Measurements from ENCODE around the gene MBOAT1.

The MBOAT1 gene

DNA sequence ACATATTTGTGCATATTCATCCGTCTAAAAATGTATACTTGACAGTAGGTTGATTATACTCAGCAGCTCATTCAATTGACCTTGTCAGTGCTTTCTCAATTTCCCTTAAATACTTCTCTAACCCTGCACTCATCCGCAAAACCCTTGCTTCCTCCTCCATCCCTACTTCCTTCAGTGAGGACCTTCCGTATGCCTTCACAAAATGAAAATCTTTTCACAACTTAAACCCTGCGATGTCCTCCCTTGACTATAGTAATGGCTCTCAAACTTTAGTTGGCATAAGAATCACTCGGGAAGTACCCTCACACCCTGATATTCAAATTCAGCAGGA is 5.2 kb downstream of the MBOAT1 start:
- Mint-ChIP-seq H3K9me3 (no peaks in the 10 kb centered on the region), H3K36me3 (ENCODE audit: insufficient read depth) (peaks cover 11% of the 10 kb centered on the region), H3K4me1 (peaks cover 65% of the 10 kb centered on the region), H3K4me3 (peak overlapping the region; percentile 79), H3K27me3 (no peaks in the 10 kb centered on the region), H3K27ac (ENCODE audit: low read depth) (peak overlapping the region; percentile 87)
- ATAC-seq (replicated peaks; ENCODE audit: extremely low read depth, poor library complexity, severe bottlenecking) (no peak), DNase-seq (ENCODE audit: low spot score in 2 of 2) (no peak)

DNA sequence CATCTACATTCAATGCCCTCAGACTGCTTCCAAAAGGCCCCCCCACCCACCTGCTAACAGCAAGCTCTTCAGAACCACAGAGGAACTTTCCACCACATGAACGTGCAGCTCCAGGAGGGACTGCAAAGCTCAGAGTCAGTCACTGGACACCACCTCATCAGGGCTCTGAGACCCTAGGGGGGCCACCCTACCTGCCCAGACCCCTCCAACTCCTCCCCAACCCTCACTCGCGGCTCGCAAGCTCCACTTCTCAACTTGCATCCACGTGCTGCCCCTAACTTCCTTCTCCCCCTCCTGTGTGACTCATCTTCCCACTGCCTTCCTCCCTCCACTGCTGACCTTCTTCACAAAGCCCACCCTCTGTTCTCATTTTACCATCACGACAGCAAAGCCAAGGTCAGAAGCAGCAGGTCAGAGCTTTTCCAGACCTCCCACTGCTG is 6.5 kb downstream of the MBOAT1 start:
- Mint-ChIP-seq H3K36me3 (ENCODE audit: insufficient read depth) (peaks cover 5% of the 10 kb centered on the region), H3K4me1 (peaks cover 58% of the 10 kb centered on the region), H3K27ac (ENCODE audit: low read depth) (peak overlapping the region; percentile 87), H3K4me3 (peak overlapping the region; percentile 79), H3K27me3 (no peaks in the 10 kb centered on the region), H3K9me3 (no peaks in the 10 kb centered on the region)
- DNase-seq (ENCODE audit: low spot score in 2 of 2) = no peak
- no peak for ATAC-seq (replicated peaks; ENCODE audit: extremely low read depth, poor library complexity, severe bottlenecking)

DNA sequence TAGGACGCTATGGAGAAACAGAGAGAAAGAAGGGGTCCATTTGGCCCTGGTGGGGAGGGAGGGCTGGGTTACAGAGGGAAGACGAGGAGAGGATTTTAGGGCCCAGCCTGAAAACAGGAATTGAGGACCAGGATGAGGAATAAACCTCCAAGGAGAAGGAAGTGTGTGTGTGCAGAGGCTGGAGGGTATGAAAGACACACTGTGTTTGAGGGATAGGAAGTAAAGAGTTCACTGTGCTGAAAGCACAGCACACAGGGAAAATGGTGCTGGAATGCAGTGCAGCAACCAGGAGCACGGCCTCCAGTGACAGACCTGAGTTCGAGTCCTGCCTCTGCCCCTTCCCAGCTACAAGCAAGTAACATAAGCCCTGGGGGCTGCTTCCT is 7.8 kb downstream of the MBOAT1 start:
- no peak for ATAC-seq (replicated peaks; ENCODE audit: extremely low read depth, poor library complexity, severe bottlenecking)
- Mint-ChIP-seq H3K27me3 (no peaks in the 10 kb centered on the region), H3K4me3 (peak overlapping the region; percentile 79), H3K9me3 (no peaks in the 10 kb centered on the region), H3K4me1 (peaks cover 53% of the 10 kb centered on the region), H3K27ac (ENCODE audit: low read depth) (peak overlapping the region; percentile 87), H3K36me3 (ENCODE audit: insufficient read depth) (peaks cover 5% of the 10 kb centered on the region)
- DNase-seq (ENCODE audit: low spot score in 2 of 2) = no peak

DNA sequence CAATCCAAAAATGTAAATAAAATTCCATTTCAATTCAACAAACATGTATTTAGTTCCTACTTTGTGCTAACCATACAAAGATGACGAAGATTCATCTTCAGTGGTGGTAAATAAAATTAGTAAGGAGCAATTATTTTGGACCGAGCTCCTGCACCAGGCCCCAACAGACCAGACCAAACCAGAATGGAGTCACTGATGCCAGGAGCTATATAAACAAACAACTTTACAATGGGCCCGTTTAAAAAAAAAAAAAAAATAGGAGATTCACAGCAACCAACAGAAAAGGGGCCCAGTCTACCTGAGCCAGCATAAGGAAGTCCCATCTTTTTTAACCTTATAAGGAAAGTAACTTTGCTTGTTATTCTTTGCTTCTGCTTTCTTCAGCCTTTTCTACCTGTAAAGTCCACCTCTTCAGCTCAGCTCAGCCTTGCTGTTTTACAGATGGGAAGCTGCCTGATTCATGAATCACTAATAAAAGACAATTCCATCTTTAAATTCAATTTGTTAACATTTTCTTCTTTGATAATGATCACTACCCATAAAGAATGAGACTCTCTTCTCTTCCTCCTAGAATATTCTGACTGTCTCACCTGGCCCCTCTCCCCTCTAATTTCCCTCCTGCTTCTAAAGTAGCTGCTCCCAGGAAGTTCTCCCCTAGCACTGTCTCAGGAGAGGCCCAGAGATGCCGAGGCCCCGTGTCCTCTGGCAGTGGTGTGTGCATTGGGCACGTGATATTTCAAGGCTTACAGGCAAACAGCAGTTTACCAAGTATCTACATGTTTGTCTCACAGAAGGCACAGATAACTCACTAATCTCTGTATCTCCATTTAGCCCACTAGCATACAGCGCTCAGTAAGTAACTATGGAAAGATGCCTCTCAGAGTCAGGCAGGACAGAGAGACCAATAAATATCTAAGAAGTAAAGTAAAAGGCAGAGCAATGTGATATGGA is 8.4 kb downstream of the MBOAT1 start:
- peak overlapping the region; percentile 87 for H3K27ac Mint-ChIP-seq (ENCODE audit: low read depth)
- peak overlapping the region; percentile 79 for H3K4me3 Mint-ChIP-seq

DNA sequence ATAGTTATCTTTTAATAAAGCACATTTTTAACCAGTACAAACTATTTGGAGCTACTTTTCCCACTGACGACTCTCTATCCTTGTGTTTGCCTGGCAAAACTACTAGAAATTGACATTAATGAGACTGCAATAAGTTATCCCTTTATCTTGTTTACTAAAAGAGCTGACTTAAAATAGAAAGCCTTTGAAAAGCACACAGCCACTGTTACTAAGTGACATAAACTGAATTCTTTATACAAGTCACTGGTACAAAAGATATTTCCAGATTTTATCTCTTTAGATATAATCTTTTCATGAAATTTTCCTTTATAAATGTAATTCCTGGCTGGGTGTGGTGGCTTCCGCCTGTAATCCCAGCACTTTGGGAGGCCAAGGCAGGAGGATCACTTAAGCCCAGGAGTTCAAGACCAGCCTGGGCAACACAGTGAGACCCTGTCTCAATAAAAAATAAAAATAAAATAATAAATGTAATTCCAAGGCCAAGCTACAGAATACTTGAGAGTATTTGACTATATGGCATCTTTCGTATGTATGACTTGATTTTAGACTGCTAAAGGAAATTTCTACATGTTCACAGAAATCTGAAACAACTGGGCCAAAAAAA is 9.5 kb downstream of the MBOAT1 start:
- Mint-ChIP-seq H3K4me1 (peaks cover 53% of the 10 kb centered on the region), H3K9me3 (no peaks in the 10 kb centered on the region), H3K4me3 (no peak overlapping the region), H3K27me3 (no peaks in the 10 kb centered on the region), H3K27ac (ENCODE audit: low read depth) (peak overlapping the region; percentile 54), H3K36me3 (ENCODE audit: insufficient read depth) (peaks cover 7% of the 10 kb centered on the region)
- DNase-seq (ENCODE audit: low spot score in 2 of 2) (no peak), ATAC-seq (replicated peaks; ENCODE audit: extremely low read depth, poor library complexity, severe bottlenecking) (no peak)

More for the DNA sequence above, 8.4 kb downstream of the MBOAT1 start:
- DNase-seq (ENCODE audit: low spot score in 2 of 2) (no peak), ATAC-seq (replicated peaks; ENCODE audit: extremely low read depth, poor library complexity, severe bottlenecking) (no peak)
- H3K9me3 Mint-ChIP-seq = no peaks in the 10 kb centered on the region
- peaks cover 53% of the 10 kb centered on the region for H3K4me1 Mint-ChIP-seq
- peaks cover 5% of the 10 kb centered on the region for H3K36me3 Mint-ChIP-seq (ENCODE audit: insufficient read depth)
- no peaks in the 10 kb centered on the region for H3K27me3 Mint-ChIP-seq

DNA sequence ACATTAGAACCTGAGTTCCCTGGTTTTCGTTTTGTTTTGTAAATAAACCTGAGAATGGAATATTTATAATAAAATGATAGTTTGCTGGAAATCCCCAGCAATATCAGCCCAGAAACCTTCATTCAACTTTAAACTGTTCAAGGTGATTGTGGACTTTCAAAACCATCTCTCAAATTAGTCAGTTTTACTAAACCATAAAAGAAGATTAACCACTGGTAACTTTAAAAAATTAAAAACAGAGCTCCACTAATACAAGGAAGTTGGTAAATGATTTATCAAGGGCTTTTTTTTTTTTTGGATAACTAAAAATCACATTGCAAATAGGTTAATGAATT is 10.0 kb downstream of the MBOAT1 start:
- H3K9me3 Mint-ChIP-seq = no peaks in the 10 kb centered on the region
- H3K36me3 Mint-ChIP-seq (ENCODE audit: insufficient read depth) = peaks cover 7% of the 10 kb centered on the region
- DNase-seq (ENCODE audit: low spot score in 2 of 2) (no peak), ATAC-seq (replicated peaks; ENCODE audit: extremely low read depth, poor library complexity, severe bottlenecking) (no peak)
- peaks cover 56% of the 10 kb centered on the region for H3K4me1 Mint-ChIP-seq
- H3K4me3 Mint-ChIP-seq = no peak overlapping the region
- no peaks in the 10 kb centered on the region for H3K27me3 Mint-ChIP-seq
- peak overlapping the region; percentile 54 for H3K27ac Mint-ChIP-seq (ENCODE audit: low read depth)

DNA sequence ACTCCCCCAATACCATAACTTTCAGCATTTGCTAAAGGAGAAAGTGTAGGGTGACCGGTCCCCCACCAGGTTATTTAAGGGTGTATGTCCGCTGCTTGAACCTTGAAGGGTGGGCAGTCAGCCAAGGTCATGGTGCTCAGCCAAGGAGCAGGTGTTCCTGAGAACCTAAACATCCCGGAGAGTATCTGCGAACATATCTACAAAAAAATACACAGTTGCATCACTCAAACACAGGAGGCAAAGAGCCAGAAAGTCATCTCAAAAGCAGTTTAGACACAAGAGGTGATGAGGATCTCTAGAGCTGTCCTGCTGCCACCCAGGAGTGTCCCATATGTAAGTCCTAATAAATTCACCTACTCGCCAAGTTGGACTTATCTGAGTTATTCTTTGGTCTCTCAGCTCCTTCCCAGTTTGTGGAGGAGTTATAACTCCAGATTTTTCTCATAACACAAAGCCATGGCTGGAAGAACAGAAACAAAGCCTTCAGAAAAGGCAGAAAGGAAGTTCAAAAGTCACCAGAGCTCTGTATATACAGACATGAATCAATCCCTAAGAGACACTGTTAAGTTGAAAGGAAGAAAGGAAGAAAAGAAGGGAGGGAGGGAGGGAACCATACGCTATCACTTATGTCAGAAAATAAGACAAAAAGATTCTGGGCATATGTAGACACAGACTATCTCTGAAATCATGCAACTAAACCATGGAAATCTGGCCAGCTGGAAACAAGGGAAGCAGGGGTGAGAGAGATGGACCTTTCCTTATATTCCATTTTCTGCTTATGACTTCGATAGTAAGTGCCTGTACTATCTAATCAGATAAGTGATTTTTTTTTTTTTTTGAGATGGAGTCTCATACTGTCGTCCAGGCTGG is 11.3 kb downstream of the MBOAT1 start:
- Mint-ChIP-seq H3K36me3 (ENCODE audit: insufficient read depth) (peaks cover 8% of the 10 kb centered on the region), H3K27ac (ENCODE audit: low read depth) (peak overlapping the region; percentile 56), H3K9me3 (no peaks in the 10 kb centered on the region), H3K4me3 (no peak overlapping the region), H3K27me3 (no peaks in the 10 kb centered on the region), H3K4me1 (peaks cover 44% of the 10 kb centered on the region)
- no peak for DNase-seq (ENCODE audit: low spot score in 2 of 2)
- ATAC-seq (replicated peaks; ENCODE audit: extremely low read depth, poor library complexity, severe bottlenecking) = no peak

DNA sequence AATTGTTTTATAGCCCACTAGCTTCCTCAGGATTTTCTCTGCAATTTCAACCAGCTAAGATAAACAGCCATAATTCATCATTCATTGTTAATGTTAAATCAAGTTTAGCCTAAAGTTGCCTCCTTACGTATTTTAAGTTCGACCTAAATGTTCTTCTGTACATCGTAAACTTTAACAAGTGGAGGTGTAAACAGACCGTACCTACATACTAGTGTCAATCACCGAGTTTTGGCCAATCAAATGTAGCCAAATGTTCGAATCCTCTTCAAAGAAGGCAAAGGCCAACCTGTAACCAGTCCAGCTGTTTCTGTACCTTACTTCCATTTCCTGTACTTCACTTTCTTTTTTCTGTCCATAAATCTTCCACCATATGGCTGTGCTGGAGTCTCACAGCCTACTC is 13.5 kb downstream of the MBOAT1 start:
- DNase-seq (ENCODE audit: low spot score in 2 of 2) = no peak
- Mint-ChIP-seq H3K4me1 (peaks cover 31% of the 10 kb centered on the region), H3K9me3 (no peaks in the 10 kb centered on the region), H3K4me3 (no peak overlapping the region), H3K36me3 (ENCODE audit: insufficient read depth) (peaks cover 7% of the 10 kb centered on the region), H3K27me3 (no peaks in the 10 kb centered on the region), H3K27ac (ENCODE audit: low read depth) (no peak overlapping the region)
- no peak for ATAC-seq (replicated peaks; ENCODE audit: extremely low read depth, poor library complexity, severe bottlenecking)

DNA sequence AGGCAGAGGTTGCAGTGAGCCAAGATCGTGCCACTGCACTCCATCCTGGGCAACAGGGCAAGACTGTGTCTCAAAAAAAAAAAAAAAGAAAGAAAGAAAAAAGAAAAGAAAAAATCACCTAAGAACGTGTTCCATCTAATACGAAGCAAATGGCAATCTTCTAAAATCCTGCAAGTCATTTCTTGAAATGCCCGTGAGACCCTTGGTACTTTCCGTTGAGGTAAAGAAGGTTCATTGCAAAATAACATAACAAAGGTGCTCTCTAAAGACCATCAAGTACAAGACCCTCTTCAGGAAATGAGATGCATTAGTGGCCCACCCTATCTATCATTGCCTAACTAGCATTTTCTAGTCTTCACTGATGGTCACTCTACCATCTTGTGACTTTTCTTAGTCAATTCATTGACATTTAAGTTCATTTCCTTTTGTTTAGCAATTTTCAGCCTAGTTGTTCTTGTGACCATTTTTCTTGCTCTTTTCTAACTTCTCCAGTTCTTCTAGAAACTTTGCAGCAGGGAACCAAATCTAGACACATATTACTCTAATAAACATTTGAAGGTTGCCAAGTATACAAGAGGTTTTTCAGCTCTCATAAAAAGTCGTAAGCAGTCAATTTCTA is 14.0 kb downstream of the MBOAT1 start:
- Mint-ChIP-seq H3K27me3 (no peaks in the 10 kb centered on the region), H3K9me3 (no peaks in the 10 kb centered on the region), H3K4me1 (peaks cover 28% of the 10 kb centered on the region), H3K27ac (ENCODE audit: low read depth) (no peak overlapping the region), H3K36me3 (ENCODE audit: insufficient read depth) (peaks cover 7% of the 10 kb centered on the region), H3K4me3 (no peak overlapping the region)
- DNase-seq (ENCODE audit: low spot score in 2 of 2) (no peak), ATAC-seq (replicated peaks; ENCODE audit: extremely low read depth, poor library complexity, severe bottlenecking) (no peak)

DNA sequence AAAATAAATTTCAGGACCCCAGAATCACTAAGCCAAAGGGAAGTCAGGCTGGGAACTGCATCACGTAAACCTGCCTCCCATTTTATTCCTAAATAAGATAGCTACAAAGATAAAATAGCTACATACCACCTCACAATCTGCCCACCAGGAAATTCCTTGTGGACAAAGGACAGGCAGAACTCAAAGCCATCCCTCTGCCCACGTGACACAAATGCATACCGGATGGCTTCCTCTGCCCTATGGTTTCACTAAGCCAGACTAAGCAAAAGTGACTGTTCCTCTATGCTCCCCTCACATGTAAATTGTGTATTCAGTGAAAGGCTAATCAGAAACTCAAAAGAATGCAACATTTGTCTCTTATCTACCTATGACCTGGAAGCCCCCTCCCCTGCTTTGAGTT is 15.0 kb downstream of the MBOAT1 start:
- Mint-ChIP-seq H3K27me3 (no peaks in the 10 kb centered on the region), H3K9me3 (no peaks in the 10 kb centered on the region), H3K4me3 (no peak overlapping the region), H3K36me3 (ENCODE audit: insufficient read depth) (peaks cover 9% of the 10 kb centered on the region), H3K27ac (ENCODE audit: low read depth) (no peak overlapping the region), H3K4me1 (peaks cover 23% of the 10 kb centered on the region)
- DNase-seq (ENCODE audit: low spot score in 2 of 2) (no peak), ATAC-seq (replicated peaks; ENCODE audit: extremely low read depth, poor library complexity, severe bottlenecking) (no peak)

DNA sequence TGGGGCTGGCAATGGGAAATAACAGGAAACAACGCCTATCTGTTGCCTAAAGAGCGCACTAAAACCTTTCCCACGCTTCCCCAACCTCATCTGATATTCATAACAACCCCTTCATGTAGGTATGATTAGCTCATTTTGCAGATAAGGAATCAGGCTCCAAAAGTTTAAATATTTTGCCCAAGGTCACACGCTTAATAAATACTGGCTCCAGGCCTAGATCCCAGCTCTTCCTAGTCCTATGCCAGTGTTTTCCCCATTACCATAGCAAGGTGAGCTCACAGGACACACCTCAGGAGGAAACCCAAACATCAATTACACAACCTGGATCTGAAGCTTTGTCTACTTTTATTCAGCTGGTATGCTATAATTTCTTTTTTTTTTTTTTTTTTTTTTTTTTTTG is 19.6 kb downstream of the MBOAT1 start:
- Mint-ChIP-seq H3K27me3 (no peaks in the 10 kb centered on the region), H3K4me3 (no peak overlapping the region), H3K9me3 (no peaks in the 10 kb centered on the region), H3K4me1 (peaks cover 14% of the 10 kb centered on the region), H3K36me3 (ENCODE audit: insufficient read depth) (peaks cover 3% of the 10 kb centered on the region), H3K27ac (ENCODE audit: low read depth) (no peak overlapping the region)
- no peak for DNase-seq (ENCODE audit: low spot score in 2 of 2)
- no peak for ATAC-seq (replicated peaks; ENCODE audit: extremely low read depth, poor library complexity, severe bottlenecking)

DNA sequence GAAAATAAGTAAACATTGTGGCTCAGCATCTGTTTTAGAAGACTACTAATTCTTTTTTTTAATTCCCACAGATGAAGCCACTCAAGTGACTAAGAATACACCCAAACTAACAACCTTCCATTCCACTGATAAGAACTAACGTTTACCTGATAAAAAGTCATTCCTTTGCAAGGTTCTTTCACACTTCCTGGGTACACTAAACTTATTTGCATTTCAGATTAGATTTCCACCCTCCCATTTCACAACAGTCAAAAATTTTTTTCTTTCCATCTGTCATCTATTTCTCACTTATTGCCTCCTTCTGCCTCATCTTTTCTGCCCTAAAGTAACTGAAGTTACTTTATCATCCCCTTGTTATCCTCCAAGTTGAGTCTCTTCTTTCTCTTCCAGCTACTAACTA is 20.3 kb downstream of the MBOAT1 start:
- no peak overlapping the region for H3K4me3 Mint-ChIP-seq
- peaks cover 9% of the 10 kb centered on the region for H3K4me1 Mint-ChIP-seq
- H3K9me3 Mint-ChIP-seq = no peaks in the 10 kb centered on the region
- H3K36me3 Mint-ChIP-seq (ENCODE audit: insufficient read depth) = peaks cover 3% of the 10 kb centered on the region
- DNase-seq (ENCODE audit: low spot score in 2 of 2) (no peak), ATAC-seq (replicated peaks; ENCODE audit: extremely low read depth, poor library complexity, severe bottlenecking) (no peak)
- no peaks in the 10 kb centered on the region for H3K27me3 Mint-ChIP-seq
- no peak overlapping the region for H3K27ac Mint-ChIP-seq (ENCODE audit: low read depth)
